Esophagus muscularis mucosa (tissue), 4 donors: ENCODE data around the gene NCOA1.

Experiments
- EP300 ChIP-seq: sonication (generic); formaldehyde crosslinking; IDR thresholded peaks from one replicate; pipeline ENCODE4 v1.6.1; 2017; ENCODE audit warnings: antibody characterized with exemption
- POLR2A ChIP-seq: fragments of 450-650 bp; IDR thresholded peaks from one replicate; pipeline ENCODE4 v1.6.1; 2017; ENCODE audit warnings: antibody characterized with exemption, moderate library complexity, mild to moderate bottlenecking, low read depth
- POLR2AphosphoS5 ChIP-seq, 2 donors: sonication (generic); formaldehyde crosslinking; IDR thresholded peaks; one replicate each; pipeline ENCODE4 v1.6.1; 2017; ENCODE audit warnings: antibody characterized with exemption in 2 of 2
- TF ChIP-seq, protein P1 (sequence below), 3 experiments: fragments of 200-600 bp in 2 of 3; fragments of 450-650 bp in 1 of 3; sonication (generic) in 2 of 3; IDR thresholded peaks; one replicate each; pipeline ENCODE4 v1.5.1; 2017 to 2019; ENCODE audit warnings: antibody characterized with exemption in 3 of 3, mild to moderate bottlenecking in 2 of 3, moderate library complexity in 1 of 3

DNA sequence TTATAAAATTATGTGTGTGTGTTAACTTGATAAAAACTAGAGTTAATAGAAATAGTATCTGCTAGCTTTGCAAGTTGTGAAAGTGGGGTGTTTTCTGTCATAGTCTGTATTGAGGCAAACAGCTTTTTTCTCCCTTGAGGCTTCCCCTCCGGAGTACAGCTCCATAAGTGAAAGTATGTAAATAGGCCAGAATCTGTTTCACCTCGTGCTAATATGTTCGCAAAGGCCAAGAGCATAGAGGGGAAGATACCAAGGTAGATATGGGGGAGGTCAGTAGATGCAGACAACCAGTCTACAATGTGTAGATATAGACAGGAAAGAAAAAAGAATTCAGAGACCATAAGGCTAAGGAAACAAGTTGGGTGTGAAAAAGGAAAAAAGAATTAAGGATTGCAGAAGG is 229.3 kb downstream of the NCOA1 start:
- TF ChIP-seq, protein P1, sequence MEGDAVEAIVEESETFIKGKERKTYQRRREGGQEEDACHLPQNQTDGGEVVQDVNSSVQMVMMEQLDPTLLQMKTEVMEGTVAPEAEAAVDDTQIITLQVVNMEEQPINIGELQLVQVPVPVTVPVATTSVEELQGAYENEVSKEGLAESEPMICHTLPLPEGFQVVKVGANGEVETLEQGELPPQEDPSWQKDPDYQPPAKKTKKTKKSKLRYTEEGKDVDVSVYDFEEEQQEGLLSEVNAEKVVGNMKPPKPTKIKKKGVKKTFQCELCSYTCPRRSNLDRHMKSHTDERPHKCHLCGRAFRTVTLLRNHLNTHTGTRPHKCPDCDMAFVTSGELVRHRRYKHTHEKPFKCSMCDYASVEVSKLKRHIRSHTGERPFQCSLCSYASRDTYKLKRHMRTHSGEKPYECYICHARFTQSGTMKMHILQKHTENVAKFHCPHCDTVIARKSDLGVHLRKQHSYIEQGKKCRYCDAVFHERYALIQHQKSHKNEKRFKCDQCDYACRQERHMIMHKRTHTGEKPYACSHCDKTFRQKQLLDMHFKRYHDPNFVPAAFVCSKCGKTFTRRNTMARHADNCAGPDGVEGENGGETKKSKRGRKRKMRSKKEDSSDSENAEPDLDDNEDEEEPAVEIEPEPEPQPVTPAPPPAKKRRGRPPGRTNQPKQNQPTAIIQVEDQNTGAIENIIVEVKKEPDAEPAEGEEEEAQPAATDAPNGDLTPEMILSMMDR (IDR thresholded peaks at IDR 0.05), result no peak
- TF ChIP-seq POLR2AphosphoS5 (IDR thresholded peaks at IDR 0.05), result no peak
- no peak for TF ChIP-seq POLR2A
- TF ChIP-seq EP300, result no peak
